K562 (cell line): ENCODE data around the gene SNU13. TPM values are rescaled to one million over a fixed set of nuclear protein-coding genes. Genes with fewer than 3 reads are reported as not detected.
"Not testable (repeated sequence)": the region's sequence is repeated elsewhere in the genome, so short reads cannot be mapped to it uniquely, and the experiment has no call there.

Experiments used
- ATAC-seq: fragments of 200-7000 bp; cut with Tn5 transposase; 3 replicates; pipeline ENCODE4 v1.9.1; 2020; ENCODE audit warnings: moderate library complexity
- BruUV-seq: library from RNA; stranded (reverse); fragments of 400-500 nt; replicated peaks from 2 replicates; lab custom pipeline; 2021; lab: Mats Ljungman, UMichigan
- CTCF ChIA-PET: fragments of 300-600 bp; formaldehyde crosslinking; extraction: SDS; loops from one replicate; lab custom pipeline; 2021; ENCODE audit warnings: low intra/inter-chr PET ratio; lab: Yijun Ruan, JAX
- POLR2A ChIA-PET: fragments of 300-600, 350-650 bp; sonication (Branson Sonifier 250); formaldehyde crosslinking; extraction: SDS; loops from one replicate; lab custom pipeline; 2021; ENCODE audit warnings: antibody characterized with exemption, inconsistent platforms; lab: Yijun Ruan, JAX
- DNase-seq, 4 experiments: peaks; one replicate each; pipeline versions ENCODE4 v3.0.0 to v3.0.0-alpha.2; 2011 to 2018; ENCODE audit warnings: low spot score in 3 of 4, mixed read lengths in 3 of 4; ENCODE audit errors: extremely low read depth in 1 of 4
- FAIRE-seq: peaks from 2 replicates; lab custom pipeline; 2011; peaks lifted over from hg19 to GRCh38; lab: Jason Lieb, UNC
- H2AFZ ChIP-seq: 2 replicates; pipeline ENCODE4 v1.6.0; 2011; ENCODE audit warnings: low read depth, low read length, control low read depth, inconsistent platforms
- H3K27ac ChIP-seq: fragments of 200-600 bp; 3 replicates; pipeline ENCODE4 v1.8.0; 2011; ENCODE audit warnings: low read depth, mild to moderate bottlenecking, control low read depth, inconsistent platforms, low read length, moderate library complexity, mixed read lengths; ENCODE audit errors: extremely low read depth
- H3K27me3 ChIP-seq, 2 experiments: fragments of 300-600 bp in 1 of 2; 2 replicates in 1 of 2; 3 replicates in 1 of 2; pipeline versions ENCODE4 v1.6.0 to v1.8.0; 2011; ENCODE audit warnings: inconsistent platforms in 2 of 2, low read length in 2 of 2, mild to moderate bottlenecking in 1 of 2, mixed read lengths in 1 of 2, moderate library complexity in 1 of 2; ENCODE audit not compliant: control insufficient read depth in 2 of 2, insufficient read depth in 2 of 2
- H3K36me3 ChIP-seq: fragments of 300-600 bp; 3 replicates; pipeline ENCODE4 v1.8.0; 2011; ENCODE audit warnings: mild to moderate bottlenecking, low read length, inconsistent platforms; ENCODE audit not compliant: control insufficient read depth, insufficient read depth
- H3K4me1 ChIP-seq, 2 experiments: fragments of 200-600 bp in 1 of 2; replicated peaks in 1 of 2; 2 replicates in 1 of 2; 3 replicates in 1 of 2; pipeline versions ENCODE4 v1.5.1 to v1.8.0; 2011; ENCODE audit warnings: inconsistent platforms in 2 of 2, low read length in 2 of 2, mild to moderate bottlenecking in 1 of 2, mixed read lengths in 1 of 2, moderate library complexity in 1 of 2; ENCODE audit not compliant: control insufficient read depth in 2 of 2, insufficient read depth in 2 of 2
- H3K4me2 ChIP-seq: 2 replicates; pipeline ENCODE4 v1.6.1; 2011; ENCODE audit warnings: low read length, control low read depth, inconsistent platforms, mixed read lengths; ENCODE audit not compliant: insufficient read depth
- H3K4me3 ChIP-seq: fragments of 200-600 bp; sonication (generic), shearing (Covaris generic); 2 replicates; pipeline ENCODE4 v1.5.1; 2016; ENCODE audit warnings: control low read depth, inconsistent platforms
- H3K79me2 ChIP-seq: fragments of 200-600 bp; 3 replicates; pipeline ENCODE4 v1.8.0; 2011; ENCODE audit warnings: low read length, inconsistent platforms; ENCODE audit not compliant: control insufficient read depth, insufficient read depth
- H3K9ac ChIP-seq, 2 experiments: 2 replicates each; pipeline versions ENCODE4 v1.6.0 to v1.6.1; 2011; ENCODE audit warnings: low read depth in 2 of 2, low read length in 2 of 2, control low read depth in 1 of 2, inconsistent platforms in 1 of 2, mild to moderate bottlenecking in 1 of 2, mixed read lengths in 1 of 2; ENCODE audit not compliant: insufficient read depth in 1 of 2
- H3K9me1 ChIP-seq: one replicate; pipeline ENCODE4 v1.6.0; 2011; ENCODE audit warnings: inconsistent platforms, mild to moderate bottlenecking, low read length, moderate library complexity; ENCODE audit not compliant: control insufficient read depth, insufficient read depth
- H3K9me3 ChIP-seq: replicated peaks from 2 replicates; pipeline ENCODE4 v1.5.1; 2011; ENCODE audit warnings: low read depth, low read length, inconsistent platforms; ENCODE audit not compliant: control insufficient read depth, insufficient read depth
- H4K20me1 ChIP-seq: replicated peaks from 2 replicates; pipeline ENCODE4 v1.6.1; 2011; ENCODE audit warnings: low read length, inconsistent platforms, mixed read lengths; ENCODE audit not compliant: control insufficient read depth, insufficient read depth
- CAMTA2 ChIP-seq: fragments of 250-450 bp; sonication (Bioruptor Pico); conservative IDR thresholded peaks from 2 replicates; pipeline ENCODE4 v1.5.1; 2022
- CREB1 ChIP-seq, 2 experiments: sonication (generic) in 1 of 2; formaldehyde crosslinking in 1 of 2; IDR thresholded peaks; 2 replicates each; pipeline versions ENCODE4 v1.6.1 to v1.8.0; 2012 to 2022; ENCODE audit warnings: inconsistent platforms in 1 of 2, mild to moderate bottlenecking in 1 of 2, missing genetic modification reagents in 1 of 2, moderate library complexity in 1 of 2
- GTF3C2 ChIP-seq: IDR thresholded peaks from 3 replicates; pipeline ENCODE4 v1.6.1; 2011; ENCODE audit warnings: borderline replicate concordance, mild to moderate bottlenecking, moderate library complexity; ENCODE audit not compliant: insufficient read length; ENCODE audit errors: extremely low read depth
- HDAC1 ChIP-seq, 2 experiments: fragments of 450-650 bp; IDR thresholded peaks; 2 replicates each; pipeline ENCODE4 v1.6.1; 2016 to 2017; ENCODE audit warnings: inconsistent platforms in 1 of 2, mild to moderate bottlenecking in 1 of 2, moderate library complexity in 1 of 2
- HES1 ChIP-seq: fragments of 450-650 bp; IDR thresholded peaks from 2 replicates; pipeline ENCODE4 v1.6.1; 2016; ENCODE audit warnings: low read depth, mild to moderate bottlenecking, moderate library complexity
- TARDBP ChIP-seq: fragments of 450-650 bp; IDR thresholded peaks from 2 replicates; pipeline ENCODE4 v1.6.1; 2016
- YY1 ChIP-seq, 3 experiments: IDR thresholded peaks; 2 replicates each; pipeline ENCODE4 v1.6.1; 2011; ENCODE audit warnings: low read length in 2 of 3, mild to moderate bottlenecking in 2 of 3, moderate library complexity in 2 of 3, borderline replicate concordance in 1 of 3, control low read depth in 1 of 3, low read depth in 1 of 3; ENCODE audit not compliant: insufficient read depth in 3 of 3, insufficient replicate concordance in 2 of 3, control insufficient read depth in 1 of 3, insufficient read length in 1 of 3; ENCODE audit errors: extremely low read depth in 1 of 3
- ZNF316 ChIP-seq: fragments of 450-650 bp; IDR thresholded peaks from 2 replicates; pipeline ENCODE4 v1.6.1; 2016
- WGBS: fragments of 100-300 bp; shearing (Covaris generic); methylation state at CpG from one replicate; pipeline ENCODE4 v1.1.6; 2016; ENCODE audit warnings: low coverage, mixed read lengths; ENCODE audit not compliant: insufficient coverage; ENCODE audit errors: missing lambda C conversion rate; 5-methylcytosine and 5-hydroxymethylcytosine counted together
- in situ Hi-C: fragments of 300-500 bp; cut with MboI; formaldehyde crosslinking; loops from 4 replicates; pipeline ENCODE4 v1.15.0; 2018; ENCODE audit warnings: inconsistent platforms, mixed read lengths
- intact Hi-C: fragments of 100-400 bp; cut with micrococcal nuclease; formaldehyde crosslinking; loops from 2 replicates; pipeline ENCODE4 v1.14.2; 2022
- polyA plus RNA-seq, 8 experiments: library from polyadenylated mRNA; depleted of rRNA in 4 of 8; stranded (reverse) in 5 of 8; unstranded in 3 of 8; fragments of >200 nt; fragmentation: Nextera tagmentation in 2 of 8; fragmentation: Illumina TruSeq in 1 of 8; extraction: Ambion mirVana in 2 of 8; extraction: Trizol in 1 of 8; gene quantifications; 2 replicates each; pipeline versions ENCODE4 v1.2.1 to v1.2.3, GENCODE V29; 2011 to 2014; ENCODE audit warnings: inconsistent platforms in 1 of 8, missing spikeins in 1 of 8
- total RNA-seq, 7 experiments: library from RNA; depleted of rRNA in 6 of 7; stranded (reverse); fragments of >200 nt in 6 of 7; fragmentation: Illumina TruSeq in 2 of 7; extraction: Trizol in 2 of 7; gene quantifications; 2 replicates each; pipeline versions ENCODE4 v1.2.1 to v1.2.3, GENCODE V29; 2011 to 2021; ENCODE audit warnings: low replicate concordance in 1 of 7

The SNU13 gene
- total and polyA plus RNA-seq, 9 of the 15 experiments (the other 6 are each of a cell fraction or from before 2014, with no cell fraction given): 185 to 981 (median 283) TPM

GRCh38 chr22:41672096-41672495 is 16.6 kb downstream of the SNU13 start:
- POLR2A ChIA-PET: interaction anchor here (1.0 kb wide), 2 partner anchors 17 to 18 kb away, joined by 4 read pairs; partner anchors contain the start of gene SNU13
- ATAC-seq, intact Hi-C loops, H3K9me3 ChIP-seq, H4K20me1 ChIP-seq, H3K9ac ChIP-seq, H2AFZ ChIP-seq, H3K27ac ChIP-seq, in situ Hi-C loops, CTCF ChIA-PET, FAIRE-seq, BruUV-seq, H3K4me2 ChIP-seq, H3K4me1 ChIP-seq, H3K27me3 ChIP-seq, DNase-seq, H3K4me3 ChIP-seq, H3K9me1 ChIP-seq: not testable (repeated sequence)
- peaks cover 14% of the 10 kb centered on the region for H3K79me2 ChIP-seq
- H3K36me3 ChIP-seq: peaks cover 51% of the 10 kb centered on the region
- peak; percentile 39; the same call in 1 of the 2 replicates for TF ChIP-seq ZNF316
- 75% methylated on average over 6 of the region's 10 CpGs for WGBS

GRCh38 chr22:41668971-41669911 is 19.4 kb downstream of the SNU13 start:
- H3K9me1 ChIP-seq: no peaks in the 10 kb centered on the region
- no peaks in the 10 kb centered on the region for H3K27me3 ChIP-seq
- ChIA-PET POLR2A (interaction anchor here (0.7 kb wide), 1 partner anchor 30 kb away, joined by 3 read pairs; the partner anchor contains the start of gene MEI1), CTCF (no interaction called here)
- TF ChIP-seq CREB1 (IDR thresholded peaks at IDR 0.05): no peak
- TF ChIP-seq CREB1 (CRISPR knock-in tag; IDR thresholded peaks at IDR 0.05): no peak
- TF ChIP-seq TARDBP: no peak
- no peak for TF ChIP-seq YY1 (IDR thresholded peaks at IDR 0.05; ENCODE audit: borderline replicate concordance in 1 of 3, control insufficient read depth in 1 of 3, extremely low read depth in 1 of 3, insufficient read depth in 3 of 3, insufficient read length in 1 of 3, insufficient replicate concordance in 2 of 3, low read depth in 1 of 3, low read length in 2 of 3)
- TF ChIP-seq HDAC1 (IDR thresholded peaks at IDR 0.05): no peak
- no peak for TF ChIP-seq GTF3C2
- TF ChIP-seq CAMTA2 (CRISPR knock-in tag): no peak
- TF ChIP-seq HES1: no peak
- no peaks in the 10 kb centered on the region for H4K20me1 ChIP-seq
- no peak overlapping the region for H2AFZ ChIP-seq
- H3K79me2 ChIP-seq: peaks cover 7% of the 10 kb centered on the region; the same call in 1 of the 3 replicates
- ATAC-seq (no peak), DNase-seq (no peak), FAIRE-seq (no peak)
- no peak overlapping the region for H3K4me3 ChIP-seq
- intact Hi-C loops: no loop called here
- H3K36me3 ChIP-seq: peaks cover 40% of the 10 kb centered on the region; the same call in 2 of the 3 replicates
- H3K9me3 ChIP-seq: no peaks in the 10 kb centered on the region
- no peak overlapping the region for H3K4me2 ChIP-seq
- in situ Hi-C loops: no loop called here
- H3K27ac ChIP-seq: no peak overlapping the region
- H3K9ac ChIP-seq: no peak overlapping the region
- peaks cover 6 to 14% of the 10 kb centered on the region in 2 experiments; a peak in 3 of 5 replicates for H3K4me1 ChIP-seq
- 88% methylated on average over 19 of the region's 21 CpGs for WGBS
- BruUV-seq: no TSS peak
